Hematopoietic multipotent progenitor cell (in vitro differentiated cells): ENCODE data around the gene EVX1. TPM values are rescaled to one million over a fixed set of nuclear protein-coding genes. Genes with fewer than 3 reads are reported as not detected.

Experiments used
- DNase-seq, 3 donors: peaks; one replicate each; pipeline ENCODE4 v3.0.0-alpha.2; 2011 to 2015; ENCODE audit warnings: low read depth in 2 of 3, low spot score in 2 of 3
- total RNA-seq: library from RNA; depleted of rRNA; stranded (reverse); fragments of >200 nt; gene quantifications from one replicate; pipeline ENCODE4 v1.2.3, GENCODE V29; 2012

EVX1 gene
- total RNA-seq, 1 donor: not detected

- peak in 2 of 3 donors; percentile 9 to 16 for DNase-seq
These were observed 37.7 kb upstream of the EVX1 start for GRCh38 chr7:27204851-27205322.

- peak in 1 of 3 donors; percentile 11 for DNase-seq
These were observed 37.0 kb upstream of the EVX1 start for GRCh38 chr7:27205325-27206280.

GRCh38 chr7:27207348-27207985 is 35.1 kb upstream of the EVX1 start:
- DNase-seq: no peak

GRCh38 chr7:27208998-27209397 is 33.6 kb upstream of the EVX1 start:
- DNase-seq: no peak

DNA sequence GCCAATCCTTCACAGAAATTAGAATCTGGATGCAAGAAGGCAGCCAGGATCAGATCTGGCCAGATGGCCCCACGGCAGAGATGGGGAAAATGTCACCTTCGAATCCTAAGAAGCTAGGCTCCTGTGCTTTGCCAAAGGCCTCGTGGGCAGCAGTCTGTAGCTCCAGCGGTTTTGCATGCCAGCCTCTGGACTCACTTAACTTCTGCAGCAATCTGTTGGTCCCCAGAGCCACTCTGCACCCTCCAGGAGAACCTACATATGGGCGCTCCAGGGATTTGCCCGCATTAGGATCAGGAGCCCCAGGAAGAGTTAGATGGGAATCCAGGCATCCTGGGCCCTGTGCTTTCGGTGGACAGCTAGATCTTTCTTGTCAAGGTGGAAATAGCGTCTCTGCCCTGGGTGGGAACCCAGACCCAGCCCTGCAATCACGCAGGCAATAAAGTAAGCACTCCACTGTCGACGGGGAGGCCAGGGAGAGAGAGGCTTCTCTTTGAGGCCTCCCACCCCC is 32.6 kb upstream of the EVX1 start:
- no peak for DNase-seq

GRCh38 chr7:27210441-27211083 is 32.0 kb upstream of the EVX1 start:
- peak in 2 of 3 donors; percentile 51 to 53 for DNase-seq

DNA sequence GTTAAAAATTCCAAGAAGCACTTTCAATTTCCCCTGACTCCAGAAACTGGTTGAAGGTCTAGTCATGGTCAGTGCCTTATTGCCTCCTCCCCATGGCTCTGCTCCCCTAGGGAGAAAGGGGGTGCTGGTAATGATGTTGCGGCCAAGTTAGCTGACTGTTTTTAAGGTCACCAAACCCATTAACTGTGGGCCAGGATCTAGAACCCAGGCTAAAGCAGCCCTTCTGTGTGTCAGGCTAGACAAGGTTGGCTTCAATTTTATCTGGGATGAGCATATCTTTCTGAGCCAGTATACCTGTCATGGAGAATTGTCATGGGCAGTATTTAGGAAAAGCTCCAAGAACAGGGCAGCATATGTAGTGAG is 31.5 kb upstream of the EVX1 start:
- DNase-seq: no peak

GRCh38 chr7:27211764-27212204 is 30.8 kb upstream of the EVX1 start:
- DNase-seq: peak in 2 of 3 donors; percentile 36 to 50

DNA sequence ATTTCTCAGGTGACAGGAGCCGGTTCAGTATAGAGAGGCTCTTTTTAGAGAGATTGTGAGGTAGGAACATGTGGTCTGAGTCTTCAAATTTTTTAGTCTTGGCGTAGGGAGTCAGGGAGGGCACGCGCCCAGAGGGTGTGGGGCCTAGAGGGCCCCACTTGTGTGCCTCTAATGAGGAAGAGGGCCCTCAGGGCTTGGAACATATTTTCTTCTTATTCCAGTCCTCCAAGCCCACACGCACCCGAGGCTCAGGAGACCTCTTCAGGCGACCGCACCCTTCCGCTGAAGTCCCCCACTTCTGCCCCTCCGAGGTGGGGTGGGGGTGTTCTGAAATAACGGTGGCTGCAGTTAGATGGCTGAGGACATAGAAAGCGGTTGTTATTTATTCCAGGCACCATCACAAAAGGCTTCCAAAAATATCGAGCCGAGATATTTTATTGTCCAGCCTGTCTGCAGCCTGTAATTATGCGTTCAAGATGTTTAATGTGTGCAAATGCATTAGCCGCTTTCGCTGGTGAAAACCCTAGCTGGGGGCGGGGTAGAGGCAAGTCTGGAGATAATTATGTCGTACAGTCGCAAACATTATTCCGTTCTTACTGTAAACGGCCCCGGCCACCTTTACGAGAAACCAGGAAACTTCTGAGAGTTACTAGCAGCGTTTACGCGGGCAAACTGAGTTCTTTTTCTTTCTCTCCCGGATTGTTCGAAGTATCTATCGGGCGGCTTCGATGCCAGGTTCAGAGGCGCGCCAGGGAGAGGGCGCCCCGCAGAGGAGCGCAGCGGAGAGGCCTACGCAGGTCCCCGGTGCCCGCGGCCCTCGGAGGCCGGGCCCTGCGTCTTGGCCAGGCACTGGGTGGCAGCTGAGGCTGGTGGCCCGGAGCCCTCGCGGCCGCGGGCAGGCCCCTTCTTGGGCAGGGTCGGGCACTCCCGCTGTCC is 29.8 kb upstream of the EVX1 start:
- peak in 2 of 3 donors; percentile 22 to 31 for DNase-seq

DNA sequence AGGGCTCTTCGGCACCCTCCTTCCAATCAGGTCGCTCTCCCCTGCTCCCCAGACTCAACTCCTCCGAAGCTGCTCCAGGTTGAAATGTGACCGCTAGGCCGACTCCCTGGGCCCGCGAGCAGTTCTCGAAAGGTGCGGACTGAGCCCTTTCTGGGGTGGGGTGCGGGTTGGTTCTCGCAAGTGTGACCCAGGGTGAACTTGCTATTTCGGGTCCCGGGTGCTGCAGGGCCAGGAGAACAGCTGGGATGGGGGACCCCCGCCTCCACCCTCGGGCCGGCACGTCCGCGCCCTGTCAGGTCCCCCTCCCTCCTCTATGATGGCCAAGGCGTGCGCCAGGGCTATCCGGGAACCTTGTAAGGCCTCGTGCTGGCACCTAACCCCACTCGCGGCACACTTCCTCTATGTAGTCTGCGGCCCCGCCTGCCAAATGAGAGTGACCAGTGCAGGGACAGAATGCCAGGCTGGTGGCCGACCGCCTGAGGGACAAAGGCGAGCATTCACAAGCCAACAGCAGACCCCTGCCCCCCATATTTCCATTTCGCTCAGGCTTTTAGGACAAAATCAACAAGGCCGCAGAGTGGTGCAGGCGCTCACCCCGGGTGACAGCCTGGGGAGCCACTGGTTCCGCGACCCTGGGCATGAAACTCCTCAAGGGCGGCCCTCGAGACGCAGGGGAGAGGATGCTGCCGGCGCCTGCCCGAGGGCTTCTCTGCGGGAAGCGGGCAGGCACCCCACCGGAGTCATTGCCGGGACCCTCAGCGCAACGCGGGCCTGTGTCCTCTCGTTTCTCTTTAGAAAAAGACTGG is 29.0 kb upstream of the EVX1 start:
- DNase-seq: no peak

- no peak for DNase-seq
These were observed 28.2 kb upstream of the EVX1 start for GRCh38 chr7:27214239-27214950.

- DNase-seq: no peak
These were observed 27.2 kb upstream of the EVX1 start for GRCh38 chr7:27215356-27215755.

GRCh38 chr7:27217951-27218350 is 24.7 kb upstream of the EVX1 start:
- no peak for DNase-seq

GRCh38 chr7:27219821-27220220 is 22.8 kb upstream of the EVX1 start:
- no peak for DNase-seq

DNA sequence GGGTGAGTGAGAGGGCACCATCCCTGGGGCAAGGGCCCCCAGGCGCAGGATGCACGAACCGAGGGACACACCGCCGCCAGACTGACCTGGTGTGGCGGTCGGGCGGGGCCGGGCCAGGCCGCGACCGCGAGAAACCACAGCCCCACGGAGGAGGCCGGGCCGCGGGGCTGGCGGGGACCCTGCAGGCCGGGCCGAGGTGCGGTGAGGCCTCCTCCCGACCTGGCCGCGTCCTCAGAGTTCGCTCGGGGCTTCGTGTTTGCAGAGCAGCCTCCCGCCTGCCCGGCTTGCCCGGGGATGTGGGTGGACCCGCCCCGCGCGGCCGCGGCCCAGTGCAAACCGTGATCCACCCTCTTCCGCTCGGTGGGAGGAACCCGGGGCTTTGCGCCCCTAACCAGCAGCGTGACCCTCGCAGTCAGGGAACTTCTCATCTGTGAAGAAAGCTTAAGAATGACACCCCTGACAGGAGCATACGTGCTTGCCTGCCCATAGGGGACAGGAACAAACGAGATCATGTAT is 22.1 kb upstream of the EVX1 start:
- DNase-seq: no peak

GRCh38 chr7:27221201-27221797 is 21.3 kb upstream of the EVX1 start:
- no peak for DNase-seq

- DNase-seq: no peak
These were observed 18.5 kb upstream of the EVX1 start for GRCh38 chr7:27223941-27224575.
